GM23248 (cell line): ENCODE results near the gene XKR8. TPM values are rescaled to one million over a fixed set of nuclear protein-coding genes. Genes with fewer than 3 reads are reported as not detected.

Experiments used
- DNase-seq: peaks from one replicate; pipeline ENCODE4 v3.0.0-alpha.2; 2015
- H2AFZ ChIP-seq: fragments of 200-600 bp; sonication (generic); 2 replicates; pipeline ENCODE4 v1.6.1; 2016; ENCODE audit warnings: antibody characterized with exemption
- H3F3A ChIP-seq: fragments of 200-600 bp; sonication (generic); 2 replicates; pipeline ENCODE4 v1.6.1; 2016; ENCODE audit warnings: mild to moderate bottlenecking, antibody characterized with exemption, mixed run types; ENCODE audit not compliant: insufficient read depth
- H3K27ac ChIP-seq: fragments of 200-600 bp; sonication (generic); 2 replicates; pipeline ENCODE4 v1.5.1; 2016; ENCODE audit warnings: mild to moderate bottlenecking
- H3K27me3 ChIP-seq: fragments of 200-600 bp; sonication (generic); replicated peaks from 2 replicates; pipeline ENCODE4 v1.6.1; 2016; ENCODE audit warnings: mild to moderate bottlenecking; ENCODE audit not compliant: insufficient read depth
- H3K36me3 ChIP-seq: fragments of 200-600 bp; sonication (generic); 2 replicates; pipeline ENCODE4 v1.6.1; 2016; ENCODE audit warnings: low read depth, mild to moderate bottlenecking
- H3K4me1 ChIP-seq: fragments of 200-600 bp; sonication (generic); 2 replicates; pipeline ENCODE4 v1.6.1; 2016; ENCODE audit warnings: mild to moderate bottlenecking; ENCODE audit not compliant: insufficient read depth
- H3K4me2 ChIP-seq: fragments of 200-600 bp; sonication (generic); one replicate; pipeline ENCODE4 v1.6.1; 2016; ENCODE audit warnings: mild to moderate bottlenecking; ENCODE audit not compliant: unreplicated experiment
- H3K4me3 ChIP-seq: fragments of 200-600 bp; sonication (generic); 2 replicates; pipeline ENCODE4 v1.5.1; 2016; ENCODE audit warnings: mild to moderate bottlenecking
- H3K79me2 ChIP-seq: fragments of 200-600 bp; sonication (generic); 2 replicates; pipeline ENCODE4 v1.6.1; 2016; ENCODE audit warnings: mild to moderate bottlenecking; ENCODE audit not compliant: insufficient read depth
- H3K9ac ChIP-seq: fragments of 200-600 bp; sonication (generic); 2 replicates; pipeline ENCODE4 v1.6.1; 2016; ENCODE audit warnings: mild to moderate bottlenecking
- H3K9me2 ChIP-seq: fragments of 200-600 bp; sonication (generic); 2 replicates; pipeline ENCODE4 v1.6.1; 2016; ENCODE audit warnings: mixed run types, mild to moderate bottlenecking, moderate library complexity; ENCODE audit not compliant: insufficient read depth
- H3K9me3 ChIP-seq: fragments of 200-600 bp; sonication (generic); one replicate; pipeline ENCODE4 v1.6.1; 2017; ENCODE audit warnings: low read depth
- H4K20me1 ChIP-seq: fragments of 200-600 bp; sonication (generic); 2 replicates; pipeline ENCODE4 v1.6.0; 2016; ENCODE audit not compliant: insufficient read depth
- EZH2 ChIP-seq: fragments of 200-600 bp; sonication (generic); IDR thresholded peaks from 2 replicates; pipeline ENCODE4 v1.6.1; 2018; ENCODE audit warnings: antibody characterized with exemption, mild to moderate bottlenecking; ENCODE audit not compliant: insufficient read depth, poor library complexity, severe bottlenecking
- EZH2phosphoT487 ChIP-seq: fragments of 200-600 bp; sonication (generic); IDR thresholded peaks from 2 replicates; pipeline ENCODE4 v1.6.1; 2018; ENCODE audit warnings: antibody characterized with exemption, moderate library complexity, mild to moderate bottlenecking, low read depth; ENCODE audit not compliant: insufficient read depth
- WGBS, 2 experiments: methylation state at CpG; one replicate each; pipeline ENCODE4 v1.1.6; 2015 to 2017; ENCODE audit warnings: low lambda C conversion rate in 2 of 2, low coverage in 1 of 2; ENCODE audit errors: missing lambda C conversion rate in 2 of 2; 5-methylcytosine and 5-hydroxymethylcytosine counted together
- in situ Hi-C: fragments of 300-500 bp; cut with MboI; formaldehyde crosslinking; loops from 2 replicates; pipeline ENCODE4 v1.15.0; 2020
- polyA plus RNA-seq: library from polyadenylated mRNA; unstranded; fragments of >200 nt; fragmentation: Nextera tagmentation; extraction: Ambion mirVana; gene quantifications from 2 replicates; pipeline ENCODE4 v1.2.1, GENCODE V29; 2016
- total RNA-seq: library from RNA; depleted of rRNA; stranded (reverse); fragments of >200 nt; shearing (Covaris generic); gene quantifications from 2 replicates; pipeline ENCODE4 v1.2.3, GENCODE V29; 2014; rRNA removed

Gene XKR8
- total and polyA plus RNA-seq, 2 experiments from 2014 or later, result 5.0 to 8.9 TPM

DNA sequence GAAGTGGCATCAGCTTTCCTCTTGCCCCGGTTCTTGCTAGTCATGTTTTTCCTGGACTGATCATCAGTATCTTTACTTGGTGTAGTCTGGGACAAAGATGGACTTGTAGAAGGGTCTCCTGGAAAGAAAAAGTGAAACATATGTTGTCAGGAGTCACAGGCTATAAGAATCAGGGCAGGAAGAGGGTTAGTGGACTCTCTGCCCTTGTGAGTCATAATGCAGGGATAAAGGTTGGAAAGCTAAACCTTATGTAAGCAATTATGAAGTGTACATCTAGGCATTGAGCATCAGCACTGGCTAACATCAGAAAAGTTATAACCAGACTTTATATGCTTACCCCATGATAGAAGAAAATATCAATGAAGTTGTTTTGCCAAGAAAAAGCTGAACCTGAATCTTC lies 51.2 kb downstream of the XKR8 start:
- 93 to 96% methylated on average over 1 of the region's 1 CpG for WGBS, 2 experiments
- Histone ChIP-seq H3K27ac (no peak overlapping the region), H3F3A (no peaks in the 10 kb centered on the region), H3K4me1 (0 out of 2 replicates have a peak, but pooled peaks cover 6% of the 10 kb centered on the region), H3K4me2 (no peak overlapping the region), H2AFZ (no peak overlapping the region), H3K27me3 (no peaks in the 10 kb centered on the region), H3K9ac (no peak overlapping the region), H3K9me3 (no peaks in the 10 kb centered on the region), H4K20me1 (no peaks in the 10 kb centered on the region), H3K79me2 (no peaks in the 10 kb centered on the region), H3K9me2 (no peaks in the 10 kb centered on the region), H3K4me3 (no peak overlapping the region), H3K36me3 (peaks cover 37% of the 10 kb centered on the region)
- DNase-seq, result peak; percentile 31
- in situ Hi-C loops, result no loop called here
- TF ChIP-seq EZH2phosphoT487 (no peak), EZH2 (no peak)

Other genes starting within 250 kb of the XKR8 start
- 10.2 and 15.3 TPM in 2 replicates for gene FAM76A, start 234.0 kb upstream of the XKR8 start, total RNA-seq
- 6.2 and 6.9 TPM in 2 replicates for gene FAM76A, start 234.0 kb upstream of the XKR8 start, polyA plus RNA-seq
- 86.7 and 97.1 TPM in 2 replicates for gene STX12, start 186.8 kb upstream of the XKR8 start, total RNA-seq
- 56.6 and 57.1 TPM in 2 replicates for gene STX12, start 186.8 kb upstream of the XKR8 start, polyA plus RNA-seq
- gene PPP1R8, start 129.2 kb upstream of the XKR8 start, total RNA-seq, result 36.4 and 48.3 TPM in 2 replicates
- gene PPP1R8, start 129.2 kb upstream of the XKR8 start, polyA plus RNA-seq, result 7.4 and 7.7 TPM in 2 replicates
- 3.3 and 4.4 TPM in 2 replicates for gene THEMIS2, start 87.4 kb upstream of the XKR8 start, total RNA-seq
- 4.5 and 4.7 TPM in 2 replicates for gene THEMIS2, start 87.4 kb upstream of the XKR8 start, polyA plus RNA-seq
- gene RPA2, start 45.4 kb upstream of the XKR8 start, total RNA-seq, result 32.0 and 39.1 TPM in 2 replicates
- gene RPA2, start 45.4 kb upstream of the XKR8 start, polyA plus RNA-seq, result 42.7 and 46.5 TPM in 2 replicates
- gene SMPDL3B, start 25.0 kb upstream of the XKR8 start, total RNA-seq, result not detected in 2 replicates
- gene SMPDL3B, start 25.0 kb upstream of the XKR8 start, polyA plus RNA-seq, result not detected in 2 replicates
- gene EYA3, start 128.6 kb downstream of the XKR8 start, total RNA-seq, result 16.9 and 19.2 TPM in 2 replicates
- gene EYA3, start 128.6 kb downstream of the XKR8 start, polyA plus RNA-seq, result 8.6 and 9.1 TPM in 2 replicates
- not detected in 2 replicates for gene PTAFR, start 216.7 kb downstream of the XKR8 start, total RNA-seq
- gene PTAFR, start 216.7 kb downstream of the XKR8 start, polyA plus RNA-seq, result 0.08 TPM in 1 of 2 replicates, not detected in the other